Effector CD4-positive, alpha-beta T cell (primary cell): Measurements from ENCODE around the gene PSG1.
"Not testable (repeated sequence)": the region's sequence is repeated elsewhere in the genome, so short reads cannot be mapped to it uniquely, and the experiment has no call there.

Source experiments
- DNase-seq: peaks from one replicate; pipeline ENCODE4 v3.0.0-alpha.2; 2020

The PSG1 gene

GRCh38 chr19:42819960-42820650 lies 59.4 kb downstream of the PSG1 start:
- DNase-seq, result not testable (repeated sequence)

DNA sequence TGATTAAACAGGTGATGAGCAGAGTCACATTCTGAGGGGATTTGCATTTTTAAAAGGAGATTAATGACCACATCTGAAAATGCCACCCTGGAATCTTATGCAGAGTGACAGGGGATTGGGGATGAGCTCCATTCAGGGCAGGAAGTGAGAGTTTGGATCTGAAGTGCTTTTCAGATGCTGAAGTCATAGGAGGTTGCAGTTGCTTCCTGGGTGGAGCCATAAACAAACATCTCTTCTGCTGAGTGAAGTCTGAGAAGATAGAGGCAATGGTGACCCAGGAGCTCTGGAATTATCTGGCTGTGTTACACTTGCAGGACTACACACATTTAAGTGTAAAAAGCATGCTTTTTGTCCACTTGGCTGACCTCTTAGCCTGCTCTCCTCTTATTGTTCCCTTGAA lies 62.6 kb downstream of the PSG1 start:
- DNase-seq, result no peak
